Activated CD4-positive, alpha-beta memory T cell treated with anti-CD3 and anti-CD28 coated beads for 36 hours (primary cell): Measurements from ENCODE around the gene DNAJB2. TPM values are rescaled to one million over a fixed set of nuclear protein-coding genes. Genes with fewer than 3 reads are reported as not detected.

ENCODE experiments used
- CTCF ChIA-PET: fragments of 350-600 bp; sonication (Branson Sonifier 250); formaldehyde crosslinking; loops from one replicate; lab custom pipeline; 2021; ENCODE audit warnings: antibody characterized with exemption, inconsistent platforms; lab: Charles Lee
- POLR2A ChIA-PET: fragments of 350-600 bp; sonication (Branson Sonifier 250); formaldehyde crosslinking; loops from one replicate; lab custom pipeline; 2021; ENCODE audit warnings: antibody characterized with exemption; lab: Charles Lee
- DNase-seq: peaks from one replicate; pipeline ENCODE4 v3.0.0-alpha.2; 2020
- H3K27ac Mint-ChIP-seq: one replicate; pipeline ENCODE4 v1.8.0; 2021; ENCODE audit warnings: mixed read lengths
- H3K27me3 Mint-ChIP-seq: one replicate; pipeline ENCODE4 v1.8.0; 2021; ENCODE audit warnings: mixed read lengths
- H3K36me3 Mint-ChIP-seq: one replicate; pipeline ENCODE4 v1.8.0; 2021; ENCODE audit warnings: mixed read lengths
- H3K4me1 Mint-ChIP-seq: one replicate; pipeline ENCODE4 v1.8.0; 2021; ENCODE audit warnings: low read depth, mixed read lengths
- H3K4me3 Mint-ChIP-seq: one replicate; pipeline ENCODE4 v1.8.0; 2021; ENCODE audit warnings: mild to moderate bottlenecking, mixed read lengths
- H3K9me3 Mint-ChIP-seq: one replicate; pipeline ENCODE4 v1.8.0; 2021; ENCODE audit warnings: mixed read lengths
- intact Hi-C: fragments of 100-400 bp; cut with micrococcal nuclease; formaldehyde crosslinking; loops from one replicate; pipeline ENCODE4 v1.15.1; 2023
- microRNA-seq: library from miRNA; unstranded; fragments of <30 nt; microRNA quantifications from one replicate; pipeline ENCODE4 v1.2.0, GENCODE V29; 2022; ENCODE audit warnings: borderline number of aligned reads, borderline microRNAs expressed, borderline replicate concordance
- total RNA-seq, 2 experiments: library from RNA; stranded (reverse); gene quantifications; one replicate each; pipeline ENCODE4 v1.2.3, GENCODE V29; 2021

DNAJB2 gene
- total RNA-seq, 2 experiments from 2014 or later, result 37.3 to 39.1 TPM

- intact Hi-C loops, result no loop called here
- Mint-ChIP-seq H3K9me3 (no peaks in the 10 kb centered on the region), H3K4me1 (no peaks in the 10 kb centered on the region), H3K36me3 (no peaks in the 10 kb centered on the region), H3K27ac (no peak overlapping the region), H3K4me3 (no peak overlapping the region), H3K27me3 (peaks cover 33% of the 10 kb centered on the region)
- CTCF ChIA-PET, result interaction anchor here (1.3 kb wide), 1 partner anchor 29 kb away, joined by 3 read pairs; no protein-coding TSS in a partner anchor
- no peak for DNase-seq
- POLR2A ChIA-PET, result no interaction called here
These were observed 48.6 kb downstream of the DNAJB2 start for GRCh38 chr2:219327719-219328118.

DNA sequence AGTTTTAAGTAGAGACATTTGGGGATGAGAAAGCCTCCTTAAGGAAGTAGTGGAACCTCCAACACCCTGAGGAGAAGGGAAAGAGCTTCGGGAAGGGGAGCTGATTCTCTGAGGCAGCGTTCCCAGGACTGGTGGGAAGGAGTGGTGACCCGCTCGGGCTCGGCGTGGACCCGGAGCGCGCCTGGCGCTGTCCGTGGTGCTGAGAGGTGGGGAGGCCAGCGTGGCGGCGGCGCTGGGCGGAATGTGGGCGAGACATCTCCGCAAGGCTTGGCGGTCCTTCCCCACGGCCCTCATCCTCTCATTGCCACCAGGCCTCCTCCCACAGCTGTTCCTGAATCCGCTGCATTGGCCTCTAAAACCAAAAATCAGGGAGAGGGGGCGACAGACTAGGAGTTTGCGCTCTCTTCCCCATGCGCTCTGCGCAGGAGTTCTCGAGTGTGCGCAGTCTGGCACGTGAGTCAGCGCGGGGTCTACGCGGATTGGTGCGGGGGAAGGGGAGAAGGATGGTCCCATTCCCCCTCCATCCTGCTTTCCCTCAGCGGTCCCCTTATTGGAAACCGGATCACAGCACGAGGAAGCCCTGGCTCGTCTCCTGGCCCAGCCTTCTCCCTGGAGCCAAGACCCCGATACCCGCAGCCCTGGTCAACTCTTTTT, 52.5 kb downstream of the DNAJB2 start:
- Mint-ChIP-seq H3K27me3 (peaks cover 46% of the 10 kb centered on the region), H3K4me1 (no peaks in the 10 kb centered on the region), H3K9me3 (peaks cover 10% of the 10 kb centered on the region), H3K36me3 (peaks cover 4% of the 10 kb centered on the region), H3K4me3 (no peak overlapping the region), H3K27ac (no peak overlapping the region)
- CTCF ChIA-PET, result interaction anchor here (0.8 kb wide), 1 partner anchor 336 kb away, joined by 3 read pairs; no protein-coding TSS in a partner anchor
- intact Hi-C loops, result no loop called here
- DNase-seq, result peak; percentile 28
- POLR2A ChIA-PET, result no interaction called here

DNA sequence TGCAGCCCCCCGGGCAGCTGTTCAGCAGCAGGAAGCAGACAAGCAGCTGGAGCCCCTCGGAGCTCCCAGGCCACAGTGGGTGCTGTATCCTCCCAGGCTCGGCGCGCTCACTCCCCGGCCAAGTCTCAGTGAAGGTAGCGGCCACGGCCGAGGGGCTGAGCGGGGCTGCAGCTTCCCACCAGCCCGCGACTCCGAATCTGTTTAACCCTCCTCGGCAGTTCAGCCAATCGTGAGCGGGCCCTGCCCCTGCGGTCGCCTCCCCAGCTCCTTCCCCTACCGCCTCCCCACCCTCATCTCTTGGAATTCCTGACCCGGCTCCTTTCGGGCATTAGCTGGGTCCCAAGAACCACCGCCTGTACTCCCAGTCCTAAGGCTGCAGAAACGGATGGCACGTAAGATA, 53.4 kb downstream of the DNAJB2 start, which contains the start of gene RESP18:
Gene RESP18, minus strand, starts transcription at position 203 of the 400 bp plus-strand sequence.
- H3K4me1 Mint-ChIP-seq, result no peaks in the 10 kb centered on the region
- CTCF ChIA-PET, result no interaction called here
- H3K36me3 Mint-ChIP-seq, result peaks cover 4% of the 10 kb centered on the region
- POLR2A ChIA-PET, result no interaction called here
- intact Hi-C loops, result no loop called here
- peaks cover 11% of the 10 kb centered on the region for H3K9me3 Mint-ChIP-seq
- H3K27me3 Mint-ChIP-seq, result peaks cover 48% of the 10 kb centered on the region
- no peak within 1 kb of the TSS for H3K27ac Mint-ChIP-seq
- no peak for DNase-seq
- H3K4me3 Mint-ChIP-seq, result no peak within 1 kb of the TSS

GRCh38 chr2:219334076-219334475, 54.9 kb downstream of the DNAJB2 start:
- CTCF ChIA-PET, result no interaction called here
- Mint-ChIP-seq H3K27ac (no peak overlapping the region), H3K36me3 (peaks cover 4% of the 10 kb centered on the region), H3K4me1 (no peaks in the 10 kb centered on the region), H3K4me3 (no peak overlapping the region), H3K27me3 (peaks cover 47% of the 10 kb centered on the region), H3K9me3 (peaks cover 11% of the 10 kb centered on the region)
- POLR2A ChIA-PET, result no interaction called here
- intact Hi-C loops, result no loop called here
- no peak for DNase-seq

DNA sequence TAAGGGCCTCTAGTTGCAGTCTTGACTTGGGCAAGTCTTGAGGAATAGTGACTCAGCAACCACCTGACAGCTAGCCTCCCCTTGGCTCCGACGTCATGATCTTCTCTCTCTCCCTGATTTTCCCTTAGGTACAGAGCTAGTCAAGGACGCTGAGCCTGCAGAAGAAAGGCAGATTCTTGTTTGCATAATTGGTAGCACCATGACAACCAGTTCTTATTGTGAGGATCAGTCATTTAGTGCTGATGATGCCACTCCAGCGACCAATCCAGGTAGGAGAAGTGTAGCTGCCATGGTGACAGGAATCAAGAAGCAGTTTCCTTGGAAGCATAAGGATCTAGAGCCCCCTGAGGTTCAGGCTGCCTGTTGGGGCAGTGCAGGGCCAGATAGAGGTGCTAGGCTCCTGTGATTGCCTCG, 56.2 kb downstream of the DNAJB2 start:
- no peak overlapping the region for H3K4me3 Mint-ChIP-seq
- peaks cover 49% of the 10 kb centered on the region for H3K27me3 Mint-ChIP-seq
- H3K9me3 Mint-ChIP-seq, result peaks cover 11% of the 10 kb centered on the region
- ChIA-PET POLR2A (no interaction called here), CTCF (interaction anchor here (0.7 kb wide), 2 partner anchors 39 to 40 kb away, joined by 3 read pairs; no protein-coding TSS in a partner anchor)
- peaks cover 4% of the 10 kb centered on the region for H3K36me3 Mint-ChIP-seq
- no peak for DNase-seq
- no peaks in the 10 kb centered on the region for H3K4me1 Mint-ChIP-seq
- intact Hi-C loops, result no loop called here
- no peak overlapping the region for H3K27ac Mint-ChIP-seq

Small RNAs within 50 kb of the gene (microRNA-seq; reads per million reads assigned to microRNA genes)
- gene MIR153-1, result not detected

Other genes with a start within 250 kb of the DNAJB2 start
- gene CFAP65, start 237.8 kb upstream of the DNAJB2 start, total RNA-seq, result not detected
- gene IHH, start 218.4 kb upstream of the DNAJB2 start, total RNA-seq, result under 1 TPM in 1 of 2 experiments, not detected in 1; 0.10 TPM
- 10 to 100 TPM; 17.7 to 18.6 TPM for gene NHEJ1, start 118.6 kb upstream of the DNAJB2 start, total RNA-seq
- 1 to 10 TPM; 1.1 to 2.3 TPM for gene SLC23A3, start 109.3 kb upstream of the DNAJB2 start, total RNA-seq
- gene CNPPD1, start 102.4 kb upstream of the DNAJB2 start, total RNA-seq, result 10 to 100 TPM; 42.0 to 43.4 TPM
- gene RETREG2, start 101.1 kb upstream of the DNAJB2 start, total RNA-seq, result 10 to 100 TPM; 60.3 to 67.9 TPM
- 10 to 100 TPM; 31.9 to 34.4 TPM for gene ZFAND2B, start 72.6 kb upstream of the DNAJB2 start, total RNA-seq
- gene ABCB6, start 60.4 kb upstream of the DNAJB2 start, total RNA-seq, result 10 to 100 TPM; 11.5 to 11.7 TPM
- gene ATG9A, start 49.7 kb upstream of the DNAJB2 start, total RNA-seq, result 10 to 100 TPM; 34.7 to 39.5 TPM
- gene ANKZF1, start 49.6 kb upstream of the DNAJB2 start, total RNA-seq, result 10 to 100 TPM; 97.0 to 97.5 TPM
- gene GLB1L, start 33.9 kb upstream of the DNAJB2 start, total RNA-seq, result 1 to 10 TPM; 4.8 to 4.9 TPM
- 10 to 100 TPM; 37.1 to 37.8 TPM for gene STK16, start 33.9 kb upstream of the DNAJB2 start, total RNA-seq
- not detected for gene TUBA4B, start 26.1 kb upstream of the DNAJB2 start, total RNA-seq
- 100 to 1,000 TPM; 219 to 229 TPM for gene TUBA4A, start 25.4 kb upstream of the DNAJB2 start, total RNA-seq
- under 1 TPM in 1 of 2 experiments, not detected in 1; 0.24 TPM for gene PTPRN, start 30.0 kb downstream of the DNAJB2 start, total RNA-seq
- not detected for gene RESP18, start 53.4 kb downstream of the DNAJB2 start, total RNA-seq
- gene DNPEP, start 108.5 kb downstream of the DNAJB2 start, total RNA-seq, result 10 to 100 TPM; 71.6 to 74.2 TPM
- gene DES, start 139.0 kb downstream of the DNAJB2 start, total RNA-seq, result not detected
- gene SPEG, start 155.5 kb downstream of the DNAJB2 start, total RNA-seq, result 1 to 10 TPM; 1.1 to 1.7 TPM
- 10 to 100 TPM; 37.1 to 37.4 TPM for gene GMPPA, start 219.5 kb downstream of the DNAJB2 start, total RNA-seq
- under 1 TPM in 1 of 2 experiments, not detected in 1; 0.07 TPM for gene ASIC4, start 235.1 kb downstream of the DNAJB2 start, total RNA-seq